M059J (cell line): ENCODE data around the gene POLR2E. TPM values are rescaled to one million over a fixed set of nuclear protein-coding genes. Genes with fewer than 3 reads are reported as not detected.
A peak's percentile ranks its signal among the peaks of the same experiment; 100 is the strongest.

Experiments
- DNase-seq: peaks from one replicate; pipeline ENCODE4 v3.0.0-alpha.2; 2012; ENCODE audit warnings: low read depth
- total RNA-seq: library from RNA; depleted of rRNA; stranded (reverse); fragments of >200 nt; shearing (Covaris generic); gene quantifications from 2 replicates; pipeline ENCODE4 v1.2.3, GENCODE V29; 2014

Gene POLR2E
- total RNA-seq, 1 experiment from 2014 or later, result 145 TPM

DNA sequence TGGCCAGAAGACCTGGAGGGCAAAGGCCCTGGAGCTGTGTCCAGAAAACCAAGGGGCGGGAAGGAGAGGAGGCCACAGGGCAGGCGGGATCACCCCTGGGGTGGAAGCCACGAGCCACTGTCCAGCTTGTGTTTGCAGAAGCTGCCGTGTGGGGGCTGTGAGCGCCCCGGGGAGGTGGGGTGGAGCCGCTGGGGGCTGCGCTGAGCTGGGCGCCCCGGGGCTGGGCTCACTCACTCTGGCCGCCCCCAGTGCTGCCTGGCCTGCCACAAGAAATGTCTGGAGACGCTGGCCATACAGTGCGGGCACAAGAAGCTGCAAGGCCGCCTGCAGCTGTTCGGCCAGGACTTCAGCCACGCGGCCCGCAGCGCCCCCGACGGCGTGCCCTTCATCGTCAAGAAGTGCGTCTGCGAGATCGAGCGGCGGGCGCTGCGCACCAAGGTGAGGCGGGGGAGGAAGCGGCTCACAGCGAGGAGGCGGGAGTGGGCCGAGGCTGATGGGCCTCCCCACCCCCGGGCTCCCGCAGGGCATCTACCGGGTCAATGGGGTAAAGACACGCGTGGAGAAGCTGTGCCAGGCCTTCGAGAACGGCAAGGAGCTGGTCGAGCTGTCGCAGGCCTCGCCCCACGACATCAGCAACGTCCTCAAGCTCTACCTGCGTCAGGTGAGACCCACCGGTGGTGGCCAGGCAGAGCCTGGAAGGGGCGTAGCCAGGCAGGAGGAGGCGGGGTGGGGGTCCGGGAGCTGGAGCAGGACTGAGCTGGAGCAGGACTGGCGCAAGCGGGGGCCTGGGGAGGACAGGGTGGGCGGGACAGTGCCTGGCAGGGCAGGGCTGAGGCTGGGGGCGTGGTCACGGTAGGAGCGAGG is 13.6 kb downstream of the POLR2E start:
- DNase-seq, result no peak

DNA sequence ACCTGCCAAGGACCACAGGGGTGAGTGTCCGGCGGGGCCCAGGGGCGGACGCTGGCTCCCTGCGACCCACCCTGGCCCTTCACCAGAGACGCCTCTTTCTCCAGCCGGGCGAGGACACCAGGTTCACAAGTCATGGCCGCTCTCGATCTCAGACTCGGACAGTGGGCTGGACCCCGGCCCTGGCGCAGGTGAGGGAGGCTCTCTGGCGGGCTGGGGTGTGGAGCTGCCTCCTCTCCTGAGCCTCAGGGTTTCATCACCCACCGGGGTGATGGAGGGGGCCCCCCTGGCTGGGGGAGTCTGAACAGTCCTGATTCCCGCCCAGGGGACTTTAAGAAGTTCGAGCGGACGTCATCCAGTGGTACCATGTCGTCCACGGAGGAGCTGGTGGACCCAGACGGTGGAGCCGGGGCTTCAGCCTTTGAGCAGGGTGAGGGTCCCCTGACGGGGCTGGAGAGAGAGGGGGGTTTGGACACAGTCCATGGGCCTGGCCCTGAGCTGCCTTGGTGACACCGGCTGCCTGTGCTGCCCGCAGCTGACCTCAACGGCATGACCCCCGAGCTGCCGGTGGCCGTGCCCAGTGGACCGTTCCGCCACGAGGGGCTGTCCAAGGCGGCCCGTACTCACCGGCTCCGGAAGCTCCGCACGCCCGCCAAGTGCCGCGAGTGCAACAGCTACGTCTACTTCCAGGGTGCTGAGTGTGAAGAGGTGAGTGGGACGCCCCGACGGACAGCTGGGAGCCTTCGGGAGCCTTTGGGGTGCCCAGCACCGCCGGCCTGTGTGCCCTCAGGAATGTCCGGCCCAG is 14.6 kb downstream of the POLR2E start:
- no peak for DNase-seq

DNA sequence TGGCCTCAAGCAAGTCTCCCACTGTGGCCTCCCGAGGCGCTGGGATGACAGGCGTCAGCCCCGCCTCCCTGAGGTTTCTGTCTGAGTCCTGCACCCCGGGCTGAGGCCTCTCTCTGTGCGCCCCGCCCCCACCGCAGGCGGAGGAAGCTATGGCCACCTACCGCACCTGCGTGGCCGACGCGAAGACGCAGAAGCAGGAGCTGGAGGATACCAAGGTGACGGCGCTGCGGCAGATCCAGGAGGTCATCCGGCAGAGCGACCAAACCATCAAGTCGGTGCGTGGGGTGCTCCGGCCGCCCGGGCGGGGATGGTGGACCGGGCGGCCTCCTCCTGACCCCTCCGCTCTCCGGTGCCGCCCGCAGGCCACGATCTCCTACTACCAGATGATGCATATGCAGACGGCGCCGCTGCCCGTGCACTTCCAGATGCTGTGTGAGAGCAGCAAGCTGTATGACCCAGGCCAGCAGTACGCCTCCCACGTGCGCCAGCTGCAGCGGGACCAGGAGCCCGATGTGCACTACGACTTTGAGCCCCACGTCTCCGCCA is 15.5 kb downstream of the POLR2E start:
- no peak for DNase-seq

DNA sequence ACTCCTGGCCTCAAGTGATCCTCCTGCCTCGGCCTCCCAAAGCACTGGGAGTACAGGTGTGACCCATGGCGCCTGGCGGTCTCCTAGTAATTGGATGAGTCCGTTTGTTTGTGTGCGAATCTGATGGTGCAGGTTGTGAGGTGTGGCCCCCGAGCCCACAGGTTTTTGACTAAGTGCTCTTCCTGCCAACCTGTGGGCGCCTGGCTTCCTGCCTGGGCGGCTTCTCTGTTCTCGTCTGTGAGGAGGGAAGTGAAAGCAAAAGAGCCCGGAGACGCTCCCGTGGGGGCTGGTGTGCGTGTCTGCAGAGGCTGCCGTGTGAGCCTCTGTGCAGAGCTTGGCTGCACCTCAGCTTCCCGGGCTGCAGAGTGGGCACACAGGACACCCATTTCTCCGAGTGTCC is 18.2 kb downstream of the POLR2E start:
- DNase-seq, result peak; percentile 66

DNA sequence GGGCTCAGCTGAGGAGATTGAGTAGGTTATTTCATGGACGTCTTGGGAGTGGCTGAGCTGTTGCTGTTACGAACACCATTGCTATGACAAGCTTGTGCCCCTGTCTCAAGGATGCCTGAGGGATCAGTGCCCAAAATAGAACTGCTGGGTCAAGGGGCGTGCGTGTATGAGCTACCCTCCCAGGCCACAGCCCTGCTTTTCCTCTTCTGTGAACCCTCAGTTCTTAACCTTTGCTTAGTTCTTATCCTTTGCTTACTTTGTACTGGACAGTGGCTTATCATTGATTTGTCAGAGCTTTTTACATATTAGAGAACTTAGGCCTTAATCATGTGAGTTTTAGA is 19.2 kb downstream of the POLR2E start:
- DNase-seq, result no peak

DNA sequence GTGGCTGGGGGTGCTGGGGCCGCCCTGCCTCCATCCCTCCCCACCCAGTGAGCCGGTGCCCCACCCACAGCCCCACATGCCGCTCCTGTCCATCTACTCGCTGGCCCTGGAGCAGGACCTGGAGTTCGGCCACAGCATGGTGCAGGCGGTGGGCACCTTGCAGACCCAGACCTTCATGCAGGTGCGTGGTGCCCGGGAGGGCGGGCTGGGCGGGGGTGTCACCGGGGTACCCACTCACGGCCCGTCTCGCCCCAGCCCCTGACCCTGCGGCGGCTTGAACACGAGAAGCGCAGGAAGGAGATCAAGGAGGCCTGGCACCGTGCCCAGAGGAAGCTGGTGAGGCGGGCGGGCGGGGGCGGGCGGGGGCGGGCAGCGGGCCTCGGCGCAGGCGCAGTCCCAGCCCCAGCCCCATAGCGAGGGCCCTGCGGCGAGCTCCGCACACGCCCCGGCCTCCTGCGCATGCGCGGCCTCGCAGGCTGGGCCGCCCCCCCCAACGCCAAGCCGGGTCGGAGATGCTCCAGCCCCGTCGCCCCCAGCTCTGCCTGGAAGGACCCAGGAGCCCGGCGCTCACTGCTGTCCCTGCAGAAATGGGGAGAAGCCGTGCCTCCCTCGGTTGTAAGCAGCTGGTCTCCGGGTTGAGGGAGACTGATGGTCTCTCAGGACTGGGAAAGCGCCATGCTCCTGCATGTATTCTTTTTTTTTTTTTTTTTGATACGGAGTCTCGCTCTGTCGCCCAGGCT is 20.5 kb downstream of the POLR2E start:
- no peak for DNase-seq

DNA sequence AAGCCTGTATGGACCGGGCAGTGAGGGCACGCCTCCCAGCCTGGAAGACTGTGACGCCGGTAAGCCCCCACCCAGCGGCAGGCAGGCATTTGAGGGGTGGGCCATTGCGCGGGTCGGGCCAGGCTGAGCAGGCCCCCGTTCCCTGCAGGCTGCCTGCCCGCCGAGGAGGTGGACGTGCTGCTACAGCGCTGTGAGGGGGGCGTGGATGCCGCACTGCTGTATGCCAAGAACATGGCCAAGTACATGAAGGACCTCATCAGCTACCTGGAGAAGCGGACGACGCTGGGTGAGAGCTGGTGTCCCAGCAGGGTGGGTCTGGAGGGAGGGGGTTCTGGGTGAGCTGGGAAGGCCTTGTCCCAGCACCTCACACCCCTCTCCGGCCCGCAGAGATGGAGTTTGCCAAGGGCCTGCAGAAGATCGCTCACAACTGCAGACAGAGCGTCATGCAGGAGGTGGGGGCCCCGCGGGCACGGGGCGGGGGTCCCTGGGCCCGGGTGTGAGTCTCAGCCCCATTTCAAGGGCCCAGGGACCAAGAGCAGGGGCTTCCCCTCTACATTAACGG is 21.1 kb downstream of the POLR2E start:
- DNase-seq, result no peak

DNA sequence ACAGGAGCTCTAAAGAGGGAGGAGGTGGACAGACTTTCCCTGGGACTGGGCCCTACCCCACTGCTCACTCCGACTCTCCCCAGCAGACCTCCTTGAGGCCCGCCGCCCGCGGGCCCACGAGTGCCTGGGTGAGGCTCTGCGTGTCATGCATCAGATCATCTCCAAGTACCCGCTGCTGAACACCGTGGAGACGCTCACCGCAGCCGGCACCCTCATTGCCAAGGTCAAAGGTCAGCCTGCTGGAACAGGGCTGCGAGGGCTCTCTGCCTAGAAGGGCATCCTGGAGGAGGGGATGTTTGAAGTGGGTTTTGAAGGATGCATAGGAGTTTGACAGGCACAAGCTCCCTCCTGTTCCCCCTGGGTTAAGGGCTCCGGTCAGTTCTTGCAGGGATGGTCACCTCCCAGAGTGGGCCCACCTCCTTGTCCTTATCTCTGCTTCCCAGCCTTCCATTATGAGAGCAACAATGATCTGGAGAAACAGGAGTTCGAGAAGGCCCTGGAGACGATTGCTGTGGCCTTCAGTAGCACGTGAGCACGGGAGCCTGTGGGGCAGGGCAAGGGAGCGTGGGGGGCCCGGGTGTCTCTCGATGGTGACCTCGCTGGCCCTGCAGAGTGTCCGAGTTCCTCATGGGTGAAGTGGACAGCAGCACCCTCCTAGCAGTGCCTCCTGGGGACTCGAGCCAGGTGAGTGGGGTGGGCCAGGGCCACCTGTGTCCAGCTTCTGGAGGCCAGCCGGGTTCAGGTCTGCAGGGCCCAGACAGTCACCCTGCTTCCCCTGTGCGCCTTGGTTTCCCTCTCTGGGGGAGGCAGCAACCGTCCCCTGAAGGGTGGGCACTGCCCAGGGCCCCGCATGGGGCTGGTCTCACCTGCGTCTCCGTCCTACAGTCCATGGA is 21.9 kb downstream of the POLR2E start:
- DNase-seq, result no peak

DNA sequence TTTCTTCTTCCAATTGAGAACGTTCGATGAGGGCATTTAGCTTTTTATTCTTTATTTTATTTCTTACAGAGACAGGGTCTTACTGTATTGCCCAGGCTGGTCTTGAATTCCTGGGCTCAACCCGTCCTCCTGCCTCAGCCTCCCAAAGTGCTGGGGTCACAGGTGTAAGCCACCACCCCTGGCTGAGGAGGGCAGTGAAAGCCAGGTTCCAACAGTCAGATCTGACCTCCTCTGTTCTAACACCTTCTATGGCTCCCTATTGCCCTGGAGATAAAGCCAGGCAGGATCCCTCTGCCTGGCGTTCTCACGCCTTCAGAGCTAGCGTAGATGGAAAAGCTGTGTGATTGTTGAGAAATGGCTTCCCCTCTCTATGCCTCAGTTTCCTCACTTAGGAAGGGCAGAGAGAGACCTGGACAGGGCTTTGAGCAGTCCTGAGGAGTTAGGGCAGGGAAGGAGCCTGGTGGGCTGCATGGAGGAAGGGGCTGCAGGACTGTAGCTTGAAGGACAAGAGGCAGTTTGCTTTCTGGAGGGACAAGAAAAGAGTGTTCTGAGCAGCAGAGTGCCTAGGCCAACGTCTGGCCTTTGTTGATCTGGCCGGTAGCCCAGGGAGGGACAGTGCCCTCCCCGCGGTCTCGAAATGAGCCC is 22.7 kb downstream of the POLR2E start:
- no peak for DNase-seq

DNA sequence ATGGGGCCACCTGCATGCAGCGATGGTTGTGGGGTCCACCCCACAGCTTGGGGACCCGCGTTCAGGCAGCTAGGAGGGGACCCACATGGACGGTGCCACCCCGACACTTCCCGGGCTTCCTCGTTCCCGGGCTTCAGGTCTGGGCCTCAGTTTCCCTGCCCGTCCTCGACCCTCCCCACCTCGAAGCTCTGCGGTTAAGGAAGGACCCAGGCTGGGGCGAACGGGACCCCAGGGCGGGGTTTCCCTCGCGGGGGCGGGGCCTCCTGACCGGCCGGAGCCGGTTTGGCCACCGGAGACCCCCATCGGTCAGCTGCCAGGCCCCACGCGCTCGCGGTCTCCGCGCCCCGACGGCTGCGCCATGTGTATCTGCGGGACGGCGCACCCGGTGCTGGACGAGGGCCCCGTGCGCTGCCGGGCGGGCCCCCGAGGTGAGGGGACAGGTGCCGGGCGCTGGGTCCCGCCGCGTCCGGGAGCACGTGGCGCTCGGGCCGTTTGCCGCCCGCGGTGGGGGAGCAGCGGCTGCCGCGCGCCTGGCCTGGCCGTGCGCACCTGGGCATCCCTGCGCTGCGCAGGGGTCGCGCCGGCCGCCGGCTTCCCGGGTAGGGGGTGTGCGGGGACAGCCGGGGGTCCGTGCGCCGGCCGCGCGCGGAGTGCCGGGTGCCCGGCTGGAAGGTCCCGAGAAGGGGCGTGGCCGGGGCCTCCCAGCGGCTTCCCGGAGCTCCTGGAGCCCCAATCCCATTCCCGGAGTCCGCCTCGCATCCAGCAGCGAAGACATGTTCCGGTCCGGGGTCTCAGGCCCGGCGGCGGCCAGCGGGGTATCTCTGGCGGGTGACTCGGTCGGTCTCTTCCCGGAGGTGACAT is 24.0 kb downstream of the POLR2E start:
- DNase-seq, result no peak

DNA sequence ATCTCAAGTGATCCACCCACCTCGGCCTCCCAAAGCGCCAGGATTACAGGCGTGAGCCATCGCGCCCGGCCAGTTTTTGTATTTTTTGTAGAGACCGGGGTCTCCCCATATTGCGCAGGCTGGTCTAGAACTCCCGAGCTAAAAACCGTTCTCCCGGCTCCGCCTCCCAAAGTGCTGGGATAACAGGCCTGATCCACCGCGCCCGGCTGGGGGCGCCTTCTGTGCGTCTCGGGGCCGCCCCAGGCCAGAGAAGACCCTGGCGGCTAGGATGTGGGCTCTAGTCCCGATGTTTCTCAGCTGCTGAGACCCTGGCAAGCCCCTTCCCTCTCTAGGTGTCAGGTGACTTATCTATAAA is 24.6 kb downstream of the POLR2E start:
- no peak for DNase-seq

DNA sequence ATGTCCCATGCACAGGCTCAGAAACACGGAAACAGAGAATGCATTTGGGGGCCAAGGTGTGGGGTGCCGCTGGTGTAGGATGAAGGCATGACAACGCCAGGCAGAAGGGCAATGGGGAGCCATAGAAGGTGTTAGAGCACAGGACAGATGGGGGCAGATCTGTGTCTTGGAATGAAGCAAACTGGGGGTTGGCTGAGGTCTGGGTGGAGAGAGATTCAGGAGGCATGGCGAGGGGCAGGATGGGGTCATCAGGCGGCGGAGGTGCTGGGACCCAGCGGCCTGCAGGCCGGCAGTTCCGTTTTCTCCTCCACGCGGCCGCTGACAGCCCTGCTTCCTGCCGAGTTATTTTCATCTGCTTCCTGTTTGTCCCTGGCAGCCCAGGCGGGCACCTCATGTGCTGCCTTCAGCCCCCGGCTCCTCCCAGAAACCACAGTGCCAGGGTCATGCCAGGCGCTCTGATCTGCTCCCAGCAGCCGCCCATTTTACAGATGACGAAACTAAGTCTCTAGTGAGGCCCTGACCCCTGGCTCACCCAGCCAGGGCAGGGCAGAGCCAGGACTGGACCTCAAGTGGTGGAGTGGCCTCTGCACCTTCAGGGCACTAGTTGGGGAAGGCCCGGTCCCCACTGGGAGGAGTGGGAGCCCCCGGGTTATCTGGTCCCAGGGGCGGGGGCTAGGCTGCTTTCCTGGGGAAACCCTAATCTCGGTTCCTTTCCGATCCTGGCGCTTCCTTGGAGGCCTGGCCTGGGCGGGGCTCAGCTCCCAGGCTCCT is 26.0 kb downstream of the POLR2E start:
- no peak for DNase-seq

DNA sequence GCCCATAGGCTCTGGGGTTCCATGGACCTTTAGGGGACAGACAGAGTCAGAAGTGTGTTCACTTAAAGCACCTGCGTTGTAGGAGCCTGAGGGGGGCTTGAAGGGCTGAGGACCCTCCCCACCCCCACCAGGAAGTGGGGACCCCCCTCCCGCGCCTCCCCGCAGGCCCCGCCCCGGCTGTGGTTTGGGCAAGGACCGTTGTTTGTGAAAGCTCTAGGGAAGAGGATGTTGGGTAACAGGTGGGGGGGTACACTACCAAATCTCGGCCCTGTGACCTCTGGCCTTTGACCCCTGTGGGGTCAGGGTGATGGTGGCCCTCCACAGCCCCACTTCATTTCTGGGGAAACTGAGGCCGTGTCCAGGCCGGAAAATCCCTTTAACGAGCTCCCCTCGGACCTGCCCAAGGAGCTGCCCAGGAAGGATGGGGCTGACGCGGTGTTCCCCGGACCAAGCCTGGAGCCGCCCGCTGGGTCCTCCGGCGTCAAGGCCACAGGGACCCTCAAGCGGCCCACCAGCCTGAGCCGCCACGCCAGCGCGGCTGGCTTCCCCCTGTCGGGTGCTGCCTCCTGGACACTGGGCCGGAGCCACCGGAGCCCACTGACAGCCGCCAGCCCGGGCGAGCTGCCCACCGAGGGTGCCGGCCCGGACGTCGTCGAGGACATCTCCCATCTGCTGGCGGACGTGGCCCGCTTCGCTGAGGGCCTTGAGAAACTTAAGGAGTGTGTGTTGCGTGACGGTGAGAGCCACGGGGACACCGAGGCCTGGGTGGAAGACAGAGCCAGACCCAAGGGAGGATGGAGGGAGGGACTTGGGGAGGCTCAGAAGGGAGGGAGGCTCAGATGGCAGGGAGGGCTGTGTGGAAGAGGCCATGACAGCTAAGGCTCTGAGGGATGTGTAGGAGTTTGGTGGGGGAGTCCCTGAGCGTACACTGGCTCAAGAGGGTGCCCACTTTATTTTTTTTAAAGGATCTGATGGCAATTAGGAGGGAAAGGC is 26.9 kb downstream of the POLR2E start:
- DNase-seq, result no peak

DNA sequence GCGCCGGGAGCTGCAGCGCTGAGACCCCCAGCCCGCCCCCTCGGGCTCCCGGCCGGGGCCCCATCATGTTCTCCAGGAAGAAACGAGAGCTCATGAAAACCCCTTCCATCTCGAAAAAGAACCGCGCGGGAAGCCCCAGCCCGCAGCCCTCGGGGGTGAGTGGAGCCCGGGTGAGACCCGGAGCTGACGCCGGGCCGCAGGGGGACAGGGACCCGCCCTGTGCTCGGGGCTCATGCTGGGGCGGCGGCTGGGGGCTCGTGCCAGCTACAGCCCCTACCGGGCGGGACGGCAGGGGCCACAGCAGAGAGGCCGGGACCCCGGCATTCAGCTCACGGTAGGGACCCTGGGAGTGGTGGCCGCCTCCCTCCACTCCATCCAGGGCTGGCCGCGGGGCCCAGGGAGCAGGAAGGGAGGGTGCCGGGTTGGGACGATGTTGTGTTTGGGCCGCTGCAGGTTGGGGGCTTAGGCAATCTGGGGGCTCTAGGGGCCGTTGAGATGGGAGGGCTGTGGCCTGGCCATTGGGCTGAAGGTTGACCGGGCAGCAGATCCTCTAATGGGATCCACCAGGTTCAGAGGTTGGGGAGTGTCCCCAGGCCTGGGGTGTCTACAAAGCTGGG is 27.7 kb downstream of the POLR2E start:
- peak; percentile 32 for DNase-seq

DNA sequence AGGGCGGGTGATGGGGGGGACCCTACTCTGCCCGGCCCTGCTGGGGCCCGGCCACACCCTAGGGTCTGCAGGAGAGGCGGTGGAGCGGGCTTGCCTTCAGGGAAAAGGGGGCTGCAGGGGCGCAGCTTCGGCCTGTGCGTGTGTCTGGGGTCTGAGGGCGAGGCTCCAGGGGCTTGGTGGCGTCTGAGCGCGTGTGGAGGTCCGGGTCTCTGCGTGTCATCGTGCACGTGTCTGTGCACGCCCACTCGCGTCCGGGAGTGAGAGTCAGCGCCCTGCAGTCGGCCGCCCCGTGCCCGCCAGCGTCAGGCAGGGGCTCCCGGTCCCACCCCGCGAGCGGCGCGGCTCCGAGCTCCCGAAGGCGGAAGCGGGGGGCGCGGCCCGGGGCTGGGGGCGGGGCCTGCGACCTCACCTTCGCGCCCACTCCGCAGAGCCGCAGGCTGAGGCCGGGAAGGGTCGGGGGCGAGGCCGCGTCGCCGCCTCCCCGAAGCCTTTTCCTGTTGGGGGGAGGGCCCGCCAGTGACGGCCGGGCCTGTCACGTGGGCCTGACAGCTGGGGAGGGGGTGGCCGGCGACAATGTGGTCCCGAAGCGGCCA is 28.3 kb downstream of the POLR2E start, which contains the start of gene ARHGAP45:
Gene ARHGAP45, plus strand, starts transcription at position 420 of the 593 bp plus-strand sequence. CDS start 239 bp downstream, outside the sequence.
- peak; percentile 44 for DNase-seq

DNA sequence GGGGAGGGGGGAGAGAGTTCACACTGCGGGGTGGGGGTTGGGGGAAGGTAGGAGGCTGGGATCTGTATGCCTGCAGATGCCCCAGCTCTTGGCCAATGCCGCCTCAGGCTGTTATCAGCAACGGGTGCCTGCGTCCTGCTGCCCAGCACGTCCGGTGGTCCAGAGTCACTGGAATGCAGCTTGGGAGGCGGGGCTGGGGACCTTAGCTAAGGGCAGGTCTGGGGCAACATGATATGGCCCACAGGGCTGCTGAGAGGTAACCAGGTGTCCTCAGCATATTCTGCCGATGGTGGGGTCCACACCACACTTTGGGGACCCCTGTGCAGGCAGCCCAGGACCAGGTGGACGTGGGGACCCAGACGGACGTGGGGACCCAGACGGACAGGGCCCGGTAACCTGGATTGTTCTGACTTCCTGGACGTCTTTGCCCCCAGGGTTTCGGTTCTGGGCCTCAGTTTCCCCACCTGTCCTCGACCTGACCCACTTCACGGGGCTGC is 28.9 kb downstream of the POLR2E start:
- peak; percentile 88 for DNase-seq
